HG03280 (cell line): ENCODE results near the gene ATP8B1.
A peak's percentile ranks its signal among the peaks of the same experiment; 100 is the strongest.
"Not testable (repeated sequence)": the region's sequence is repeated elsewhere in the genome, so short reads cannot be mapped to it uniquely, and the experiment has no call there.

ENCODE experiments used
- ATAC-seq: cut with Tn5 transposase; IDR thresholded peaks from one replicate; pipeline ENCODE4 v1.9.1; 2021; ENCODE audit warnings: mild to moderate bottlenecking, moderate library complexity; ENCODE audit not compliant: unreplicated experiment

The ATP8B1 gene

GRCh38 chr18:57803103-57803969 lies at the start of gene ATP8B1:
TSS of gene ATP8B1 (minus strand) at chr18:57803315. CDS start at chr18:57731807, 71,508 bp downstream.
- ATAC-seq, result peak; percentile 48

GRCh38 chr18:57850063-57850462 lies 46.9 kb upstream of the ATP8B1 start:
- ATAC-seq, result no peak

- ATAC-seq, result not testable (repeated sequence)
These were observed 45.3 kb upstream of the ATP8B1 start for GRCh38 chr18:57848374-57848773.

GRCh38 chr18:57847431-57847830 lies 44.3 kb upstream of the ATP8B1 start:
- ATAC-seq, result not testable (repeated sequence)

- ATAC-seq, result no peak
These were observed 43.1 kb upstream of the ATP8B1 start for GRCh38 chr18:57846258-57846657.

GRCh38 chr18:57845605-57846074 lies 42.5 kb upstream of the ATP8B1 start:
- no peak for ATAC-seq

GRCh38 chr18:57844319-57844718 lies 41.2 kb upstream of the ATP8B1 start:
- ATAC-seq, result no peak

GRCh38 chr18:57843386-57843785 lies 40.3 kb upstream of the ATP8B1 start:
- no peak for ATAC-seq

- ATAC-seq, result peak; percentile 37
These were observed 38.5 kb upstream of the ATP8B1 start for GRCh38 chr18:57841568-57841967.

GRCh38 chr18:57839942-57840381 lies 36.8 kb upstream of the ATP8B1 start:
- no peak for ATAC-seq

GRCh38 chr18:57837917-57838548 lies 34.9 kb upstream of the ATP8B1 start:
- ATAC-seq, result peak; percentile 77

- no peak for ATAC-seq
These were observed 33.4 kb upstream of the ATP8B1 start for GRCh38 chr18:57836557-57836956.

GRCh38 chr18:57835904-57836303 lies 32.8 kb upstream of the ATP8B1 start:
- ATAC-seq, result no peak

- no peak for ATAC-seq
These were observed 31.5 kb upstream of the ATP8B1 start for GRCh38 chr18:57834616-57835015.

- ATAC-seq, result peak; percentile 56
These were observed 30.5 kb upstream of the ATP8B1 start for GRCh38 chr18:57833441-57834101.

GRCh38 chr18:57832730-57833129 lies 29.6 kb upstream of the ATP8B1 start:
- no peak for ATAC-seq

GRCh38 chr18:57831597-57832377 lies 28.7 kb upstream of the ATP8B1 start:
- ATAC-seq, result no peak

GRCh38 chr18:57827646-57828045 lies 24.5 kb upstream of the ATP8B1 start:
- ATAC-seq, result no peak

GRCh38 chr18:57826252-57826651 lies 23.1 kb upstream of the ATP8B1 start:
- no peak for ATAC-seq

- ATAC-seq, result not testable (repeated sequence)
These were observed 17.5 kb upstream of the ATP8B1 start for GRCh38 chr18:57820583-57820982.
